Stimulated activated CD8-positive, alpha-beta memory T cell treated with anti-CD3 and anti-CD28 coated beads, Interleukin-2, amount 100 ng/mL, for 1 hour (primary cell): ENCODE results near the gene PSTPIP2.
"Not testable (repeated sequence)": the region's sequence is repeated elsewhere in the genome, so short reads cannot be mapped to it uniquely, and the experiment has no call there.

ENCODE experiments used
- DNase-seq, 2 donors: peaks; one replicate each; pipeline ENCODE4 v3.0.0-alpha.2; 2020; ENCODE audit warnings: low read depth in 2 of 2

The PSTPIP2 gene

DNA sequence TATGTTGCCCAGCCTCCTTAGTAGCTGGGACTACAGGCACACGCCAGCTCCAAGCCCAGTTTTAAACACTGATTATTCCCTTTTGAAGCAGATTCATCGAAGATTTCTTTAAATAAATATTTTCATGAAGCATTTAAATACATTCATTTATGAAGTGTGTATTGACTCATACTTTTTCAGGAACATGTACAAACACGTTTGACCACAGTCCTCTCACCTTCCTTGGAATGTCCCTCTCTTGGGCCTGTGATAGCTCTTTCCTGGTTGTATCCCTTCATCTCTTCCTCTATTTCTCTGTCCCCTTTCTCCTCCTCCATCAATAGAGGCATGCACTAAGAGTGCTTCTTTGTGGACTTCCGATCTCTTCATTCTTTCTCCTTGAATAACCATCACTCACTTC, 2.5 kb downstream of the PSTPIP2 start:
- no peak for DNase-seq

GRCh38 chr18:46068763-46069162, 3.3 kb downstream of the PSTPIP2 start:
- no peak for DNase-seq

GRCh38 chr18:46067438-46068007, 4.5 kb downstream of the PSTPIP2 start:
- DNase-seq = no peak

GRCh38 chr18:46062781-46063180, 9.3 kb downstream of the PSTPIP2 start:
- DNase-seq = no peak

GRCh38 chr18:46061796-46062195, 10.3 kb downstream of the PSTPIP2 start:
- DNase-seq = no peak

DNA sequence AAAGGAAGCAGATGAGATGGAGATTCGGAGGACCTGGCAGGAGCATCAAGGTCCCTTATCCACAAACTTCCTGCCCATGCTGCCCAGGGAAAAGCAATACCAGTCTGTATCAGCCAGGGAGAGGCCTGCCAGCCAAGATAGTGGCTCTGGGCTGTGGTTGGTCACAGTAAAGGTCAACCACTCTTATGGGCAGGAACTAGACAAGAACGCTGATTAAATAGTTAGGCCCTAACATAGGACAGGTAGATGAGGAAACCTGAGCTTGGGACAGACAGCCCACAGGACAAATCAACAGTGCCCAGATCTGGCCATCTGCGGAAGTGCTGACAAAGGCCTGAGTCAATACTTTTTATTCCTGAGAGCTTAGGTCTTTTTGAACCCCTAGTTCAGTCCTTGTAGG, 10.7 kb downstream of the PSTPIP2 start:
- no peak for DNase-seq

DNA sequence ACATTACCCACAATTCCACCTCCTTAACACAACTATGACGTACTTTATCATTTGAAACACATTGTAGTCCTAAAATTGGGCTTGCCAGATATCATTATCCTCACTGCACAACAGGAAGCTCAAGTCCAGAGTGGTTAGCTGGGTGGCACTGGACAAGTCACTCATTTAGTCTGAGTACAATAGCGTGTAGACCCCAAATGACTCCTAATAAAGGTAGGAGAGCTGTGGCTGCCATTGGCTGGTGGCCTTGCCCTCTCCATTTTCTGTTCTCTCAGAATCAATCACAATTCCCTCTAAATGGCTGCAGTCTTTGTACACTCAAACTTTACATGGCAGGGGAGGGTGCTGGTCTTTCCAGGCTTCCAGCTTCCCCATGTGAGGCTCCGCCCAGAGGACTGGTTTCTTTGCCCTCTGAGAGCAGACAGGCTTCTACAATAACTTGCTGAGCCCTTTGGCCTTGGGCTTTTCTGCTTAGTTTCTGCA, 11.7 kb downstream of the PSTPIP2 start:
- DNase-seq = no peak

- no peak for DNase-seq
These were observed 16.2 kb downstream of the PSTPIP2 start for GRCh38 chr18:46055838-46056230.

DNA sequence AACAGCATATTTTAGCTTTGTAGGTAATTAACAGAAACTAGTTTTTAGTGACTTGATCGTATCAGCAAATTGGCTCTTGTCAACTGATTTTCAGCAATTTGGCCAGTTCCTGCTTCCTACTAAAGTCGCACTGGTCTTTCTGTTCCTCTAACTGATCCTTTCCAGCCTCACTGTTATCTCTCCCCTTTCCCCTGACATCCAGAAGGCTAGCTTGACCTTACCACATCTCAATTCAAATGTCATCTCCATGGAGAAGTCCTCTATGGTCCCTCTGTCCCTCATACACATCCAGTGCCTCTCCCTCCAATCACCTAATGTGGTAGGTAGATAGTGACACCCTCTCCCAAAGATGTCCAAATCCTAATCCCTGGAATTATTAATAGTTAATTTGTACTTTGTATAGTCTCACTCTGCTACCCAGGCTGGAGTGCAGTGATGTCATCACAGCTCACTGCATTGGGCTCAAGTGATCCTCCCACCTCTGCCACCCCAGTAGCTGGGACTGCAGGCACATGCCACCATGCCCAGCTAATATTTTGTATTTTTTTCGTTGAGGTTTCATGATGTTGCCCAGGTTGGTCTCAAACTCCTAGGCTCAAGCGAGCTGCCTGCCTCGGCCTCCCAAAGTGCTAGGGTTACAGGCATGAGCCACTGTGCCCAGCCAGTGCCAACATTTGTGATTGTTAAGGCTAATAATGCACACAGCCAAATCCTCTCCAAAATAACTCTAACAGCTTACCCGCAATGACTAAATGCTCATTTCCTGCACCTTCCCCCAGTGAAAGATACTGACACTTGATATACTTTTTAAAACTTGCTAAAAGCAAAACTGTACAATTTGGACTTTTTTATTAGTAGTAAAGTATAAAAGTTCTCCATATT, 16.9 kb downstream of the PSTPIP2 start:
- DNase-seq = no peak

- no peak for DNase-seq
These were observed 18.5 kb downstream of the PSTPIP2 start for GRCh38 chr18:46053368-46054095.

GRCh38 chr18:46051731-46052461, 20.2 kb downstream of the PSTPIP2 start:
- DNase-seq = no peak

GRCh38 chr18:46050268-46050667, 21.8 kb downstream of the PSTPIP2 start:
- DNase-seq = no peak

DNA sequence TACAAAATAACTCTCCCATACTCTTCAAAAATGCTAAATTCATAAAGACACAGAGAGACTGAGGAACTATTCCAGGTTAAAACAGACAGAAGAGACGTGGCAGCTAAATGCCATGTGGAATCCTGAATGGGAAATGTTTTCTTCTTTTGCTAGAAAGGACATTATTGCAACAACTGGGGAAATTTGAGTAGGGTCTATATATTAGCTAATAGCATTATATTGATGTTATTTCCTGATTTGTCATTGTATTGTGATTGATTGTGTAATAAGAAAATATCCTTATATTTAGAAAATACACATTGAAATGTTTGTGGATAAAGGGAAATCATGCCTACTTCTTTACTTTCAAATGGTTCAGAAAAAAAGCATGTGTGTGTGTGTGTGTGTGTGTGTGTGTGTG, 23.4 kb downstream of the PSTPIP2 start:
- DNase-seq = no peak

- not testable (repeated sequence) for DNase-seq
These were observed 24.7 kb downstream of the PSTPIP2 start for GRCh38 chr18:46047369-46047768.

- no peak for DNase-seq
These were observed 25.4 kb downstream of the PSTPIP2 start for GRCh38 chr18:46046688-46047087.

- DNase-seq = no peak
These were observed 25.9 kb downstream of the PSTPIP2 start for GRCh38 chr18:46046126-46046525.

DNA sequence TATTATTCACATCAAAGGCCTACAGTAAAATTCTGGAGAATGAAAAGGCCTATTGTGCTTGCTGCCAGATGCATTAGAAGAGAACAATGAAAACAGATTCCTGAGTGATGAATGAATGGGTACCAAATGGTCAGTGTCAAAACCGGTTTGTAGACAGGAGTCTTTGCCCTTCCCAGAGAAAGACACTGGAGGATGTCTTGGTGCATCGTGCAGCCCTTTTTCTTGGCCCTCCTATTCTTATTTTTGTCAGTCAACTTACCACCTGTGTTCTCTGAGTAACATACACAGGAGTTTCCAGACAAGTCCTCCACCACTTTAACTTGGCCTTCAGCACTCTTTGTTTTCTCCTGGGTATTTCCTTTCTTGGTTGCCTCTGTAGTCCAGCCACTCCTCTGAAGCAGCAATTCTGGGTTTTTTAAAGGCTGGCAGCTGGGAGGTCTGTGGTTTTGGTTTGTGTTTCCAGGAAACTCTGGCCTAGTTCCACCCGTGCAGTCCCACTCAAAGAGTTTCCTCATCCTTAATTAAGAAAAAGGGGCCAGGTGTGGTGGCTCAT, 29.4 kb downstream of the PSTPIP2 start:
- DNase-seq = no peak

- DNase-seq = no peak
These were observed 31.3 kb downstream of the PSTPIP2 start for GRCh38 chr18:46040747-46041104.

GRCh38 chr18:46040033-46040746, 31.9 kb downstream of the PSTPIP2 start:
- no peak for DNase-seq

DNA sequence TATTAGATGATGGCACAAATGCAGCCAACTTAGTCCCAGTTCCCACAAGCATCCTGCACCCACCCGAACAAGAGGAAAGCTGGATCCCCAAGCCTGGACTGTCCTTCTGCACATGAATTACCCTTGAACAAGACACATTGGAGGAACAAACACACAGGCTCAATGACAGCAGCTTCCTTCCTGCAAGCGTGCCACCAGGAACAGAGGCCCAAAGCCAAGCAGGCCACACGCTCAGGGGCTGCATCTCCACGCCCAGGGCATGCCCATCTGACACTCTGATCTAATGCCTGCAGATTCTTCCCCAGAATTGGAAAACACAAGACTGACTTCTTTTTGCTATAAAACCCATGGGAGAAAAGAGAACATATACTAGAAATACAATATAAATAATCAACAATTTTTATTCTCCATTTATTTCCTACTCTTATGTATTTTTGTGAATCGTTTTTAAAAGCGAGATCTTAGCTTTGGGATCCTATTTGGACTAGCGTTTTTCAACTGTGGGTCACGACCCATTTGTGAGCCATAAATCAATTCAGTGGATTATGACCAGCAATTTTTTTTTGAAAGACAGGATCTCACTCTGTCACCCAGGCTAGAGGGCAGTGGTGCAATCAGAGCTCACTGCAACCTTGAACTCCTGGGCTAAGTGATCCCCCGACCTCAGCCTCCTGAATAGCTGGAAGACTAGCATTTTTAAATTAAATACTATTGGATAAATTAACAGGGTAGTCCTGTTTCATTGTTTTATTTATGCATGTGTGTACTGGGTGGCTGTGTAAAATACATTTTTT, 34.4 kb downstream of the PSTPIP2 start:
- DNase-seq = no peak
